Sigmoid colon (tissue), 7 donors: ENCODE data around the gene SCN4B. TPM values are rescaled to one million over a fixed set of nuclear protein-coding genes. Genes with fewer than 3 reads are reported as not detected.

Source experiments
- DNase-seq: peaks from one replicate; pipeline ENCODE4 v3.0.0-alpha.2; 2019
- H3K27ac ChIP-seq, 4 donors: fragments of 200-600 bp; sonication (generic); one replicate each; pipeline ENCODE4 v1.5.1; 2016 to 2019; ENCODE audit warnings: mild to moderate bottlenecking in 1 of 4
- H3K27me3 ChIP-seq, 3 donors: fragments of 200-600 bp; sonication (generic); one replicate each; pipeline ENCODE4 v1.5.1; 2019; ENCODE audit warnings: mild to moderate bottlenecking in 1 of 3
- H3K36me3 ChIP-seq, 4 donors: fragments of 200-600 bp; sonication (generic); one replicate each; pipeline ENCODE4 v1.5.1; 2016 to 2019
- H3K4me1 ChIP-seq, 4 donors: fragments of 200-600 bp; sonication (generic); one replicate each; pipeline ENCODE4 v1.5.1; 2017 to 2019
- H3K4me3 ChIP-seq, 4 donors: fragments of 200-600 bp; sonication (generic); one replicate each; pipeline ENCODE4 v1.5.1; 2017 to 2019; ENCODE audit warnings: mild to moderate bottlenecking in 2 of 4, moderate library complexity in 1 of 4
- H3K9me3 ChIP-seq, 4 donors: fragments of 200-600 bp in 3 of 4; sonication (generic) in 3 of 4; one replicate each; pipeline versions ENCODE4 v1.5.1 to v1.6.1; 2013 to 2019
- EP300 ChIP-seq, 4 donors: sonication (generic); formaldehyde crosslinking; IDR thresholded peaks; one replicate each; pipeline ENCODE4 v1.6.1; 2017; ENCODE audit warnings: antibody characterized with exemption in 4 of 4
- POLR2A ChIP-seq, 2 donors: fragments of 450-650 bp; IDR thresholded peaks; one replicate each; pipeline ENCODE4 v1.6.1; 2016; ENCODE audit warnings: antibody characterized with exemption in 2 of 2, mild to moderate bottlenecking in 2 of 2, moderate library complexity in 2 of 2
- POLR2AphosphoS5 ChIP-seq, 4 donors: sonication (generic); formaldehyde crosslinking; IDR thresholded peaks; one replicate each; pipeline ENCODE4 v1.6.1; 2017; ENCODE audit warnings: antibody characterized with exemption in 4 of 4
- WGBS, 2 donors: extraction: QIAGEN DNeasy Blood & Tissue Kit; methylation state at CpG; one replicate each; pipeline ENCODE4 v1.1.7; 2013; 5-methylcytosine and 5-hydroxymethylcytosine counted together
- intact Hi-C: fragments of 100-400 bp; cut with DNase I; formaldehyde crosslinking; loops from one replicate; pipeline ENCODE4 v1.15.1; 2023
- polyA plus RNA-seq, 3 donors: library from polyadenylated mRNA; stranded (reverse); fragments of 200-250 nt; gene quantifications; one replicate each; pipeline ENCODE4 v1.2.3, GENCODE V29; 2013
- total RNA-seq, 4 donors: library from RNA; depleted of rRNA; stranded (reverse); fragments of >200 nt; gene quantifications; one replicate each; pipeline ENCODE4 v1.1.0, GENCODE V29; 2016
- TF ChIP-seq, protein P1 (sequence below), 4 experiments: fragments of 450-650 bp in 3 of 4; fragments of 200-600 bp in 1 of 4; IDR thresholded peaks; one replicate each; pipeline ENCODE4 v1.5.1; 2016 to 2019; ENCODE audit warnings: antibody characterized with exemption in 4 of 4, mild to moderate bottlenecking in 3 of 4, moderate library complexity in 2 of 4
- donor health status: healthy with polysubstance abuse.
- donor health status: Bipolar disorder and iron deficiency.
- donor health status: healthy.

SCN4B gene
- total and polyA plus RNA-seq, 7 donors = 0.92 to 2.2 (median 1.3) TPM

DNA sequence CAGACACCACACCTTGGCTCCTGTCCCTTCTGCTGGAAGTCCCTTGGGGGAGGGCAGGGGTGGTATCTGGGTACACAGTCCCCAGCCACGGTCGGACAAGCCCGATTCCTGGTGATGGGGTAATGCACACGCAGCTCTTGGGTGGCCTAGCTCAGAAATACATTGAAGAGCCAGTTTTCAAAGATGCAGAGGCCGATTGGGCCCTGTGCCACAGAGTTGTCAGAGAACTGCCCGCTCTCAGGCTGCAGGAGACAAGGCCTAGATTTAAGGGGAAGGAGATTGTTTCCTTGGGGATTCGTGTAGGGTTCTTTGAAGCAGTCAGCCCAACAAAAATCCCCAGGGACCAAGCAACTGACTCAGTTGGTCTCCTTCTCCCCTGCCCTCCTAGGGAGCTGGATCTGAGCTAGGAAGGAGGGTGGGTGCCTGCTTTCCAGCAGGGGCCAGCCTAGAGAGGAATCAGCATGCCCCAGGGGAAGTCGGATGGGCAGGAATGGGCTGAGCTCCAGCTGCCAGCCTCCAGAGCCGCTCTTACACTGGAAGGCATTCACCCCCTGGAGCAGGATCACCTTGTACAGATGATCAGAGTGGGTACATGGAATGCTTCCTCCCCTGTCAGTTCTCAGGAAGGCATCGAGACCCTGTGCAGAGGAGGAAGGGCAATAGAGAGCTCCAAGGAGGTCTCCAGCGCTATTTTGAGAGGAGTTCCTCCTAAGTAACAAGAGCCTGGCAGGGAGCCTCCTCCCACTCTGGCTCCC is 3.3 kb upstream of the SCN4B start:
- Histone ChIP-seq H3K4me3 (no peak overlapping the region), H3K27ac (no peak overlapping the region), H3K36me3 (no peaks in the 10 kb centered on the region), H3K4me1 (peaks cover 0 to 29% (median 24%) of the 10 kb centered on the region in 4 donors), H3K9me3 (no peaks in the 10 kb centered on the region), H3K27me3 (peaks cover 7 to 85% (median 49%) of the 10 kb centered on the region in 3 donors)
- 59 to 63% methylated on average over 11 of the region's 11 CpGs for WGBS, 2 donors
- DNase-seq = no peak
- intact Hi-C loops = no loop called here
- TF ChIP-seq EP300 (IDR thresholded peaks at IDR 0.05) (no peak), POLR2AphosphoS5 (IDR thresholded peaks at IDR 0.05) (no peak), POLR2A (IDR thresholded peaks at IDR 0.05) (no peak)
- TF ChIP-seq, protein P1, sequence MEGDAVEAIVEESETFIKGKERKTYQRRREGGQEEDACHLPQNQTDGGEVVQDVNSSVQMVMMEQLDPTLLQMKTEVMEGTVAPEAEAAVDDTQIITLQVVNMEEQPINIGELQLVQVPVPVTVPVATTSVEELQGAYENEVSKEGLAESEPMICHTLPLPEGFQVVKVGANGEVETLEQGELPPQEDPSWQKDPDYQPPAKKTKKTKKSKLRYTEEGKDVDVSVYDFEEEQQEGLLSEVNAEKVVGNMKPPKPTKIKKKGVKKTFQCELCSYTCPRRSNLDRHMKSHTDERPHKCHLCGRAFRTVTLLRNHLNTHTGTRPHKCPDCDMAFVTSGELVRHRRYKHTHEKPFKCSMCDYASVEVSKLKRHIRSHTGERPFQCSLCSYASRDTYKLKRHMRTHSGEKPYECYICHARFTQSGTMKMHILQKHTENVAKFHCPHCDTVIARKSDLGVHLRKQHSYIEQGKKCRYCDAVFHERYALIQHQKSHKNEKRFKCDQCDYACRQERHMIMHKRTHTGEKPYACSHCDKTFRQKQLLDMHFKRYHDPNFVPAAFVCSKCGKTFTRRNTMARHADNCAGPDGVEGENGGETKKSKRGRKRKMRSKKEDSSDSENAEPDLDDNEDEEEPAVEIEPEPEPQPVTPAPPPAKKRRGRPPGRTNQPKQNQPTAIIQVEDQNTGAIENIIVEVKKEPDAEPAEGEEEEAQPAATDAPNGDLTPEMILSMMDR (IDR thresholded peaks at IDR 0.05) = no peak

DNA sequence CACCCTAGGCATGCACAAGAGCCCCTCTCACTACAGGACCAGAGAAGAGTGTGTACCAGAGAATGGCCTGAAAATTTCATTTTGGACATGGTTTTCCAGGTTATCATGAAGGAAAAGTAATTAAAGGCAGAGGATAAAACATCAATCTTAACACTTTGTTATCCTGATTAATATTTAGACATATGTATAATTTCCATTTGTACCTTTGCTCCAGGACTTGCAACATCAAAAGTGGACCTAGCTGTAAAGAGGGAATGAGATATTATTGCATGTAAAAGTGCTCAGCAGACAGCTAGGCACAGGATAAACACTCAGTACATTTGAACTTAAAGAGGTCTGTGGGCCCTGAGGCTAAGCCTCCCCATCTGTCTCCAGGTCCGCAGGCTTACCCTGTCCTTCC is 2.0 kb upstream of the SCN4B start:
- Histone ChIP-seq H3K4me3 (no peak overlapping the region), H3K27me3 (peaks cover 7 to 80% (median 49%) of the 10 kb centered on the region in 3 donors), H3K9me3 (no peaks in the 10 kb centered on the region), H3K36me3 (no peaks in the 10 kb centered on the region), H3K27ac (no peak overlapping the region), H3K4me1 (peaks cover 0 to 29% (median 24%) of the 10 kb centered on the region in 4 donors)
- DNase-seq = no peak
- intact Hi-C loops = no loop called here
- WGBS, 2 donors = 92 to 100% methylated on average over 1 of the region's 1 CpG
- TF ChIP-seq EP300 (IDR thresholded peaks at IDR 0.05) (no peak), POLR2AphosphoS5 (IDR thresholded peaks at IDR 0.05) (no peak), POLR2A (IDR thresholded peaks at IDR 0.05) (no peak)
- TF ChIP-seq, protein P1 (IDR thresholded peaks at IDR 0.05) = no peak

DNA sequence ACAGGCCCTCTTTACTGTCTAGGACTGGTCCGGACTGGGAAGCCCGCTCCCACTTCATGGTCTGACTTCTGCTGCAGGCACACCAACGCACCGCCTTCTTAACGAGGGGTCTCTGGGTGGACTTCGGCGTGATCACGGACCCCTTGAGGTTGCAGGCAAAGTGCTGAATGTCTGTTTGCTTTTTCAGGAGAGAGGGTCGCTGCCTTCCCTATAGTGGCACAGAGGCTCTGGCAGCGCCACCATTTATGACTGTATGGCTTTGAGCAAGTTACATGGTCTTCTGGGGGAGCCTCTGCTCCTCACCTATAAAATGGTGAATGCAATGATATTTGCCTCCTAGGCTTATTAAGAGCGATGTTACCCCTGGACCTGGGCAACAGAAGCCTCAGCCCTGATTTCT is 1.4 kb upstream of the SCN4B start:
- TF ChIP-seq POLR2AphosphoS5 (IDR thresholded peaks at IDR 0.05) (no peak), POLR2A (IDR thresholded peaks at IDR 0.05) (no peak), EP300 (IDR thresholded peaks at IDR 0.05) (no peak)
- TF ChIP-seq, protein P1 (IDR thresholded peaks at IDR 0.05) = no peak
- Histone ChIP-seq H3K4me3 (no peak overlapping the region), H3K9me3 (no peaks in the 10 kb centered on the region), H3K27ac (no peak overlapping the region), H3K36me3 (no peaks in the 10 kb centered on the region), H3K27me3 (peaks cover 7 to 76% (median 49%) of the 10 kb centered on the region in 3 donors), H3K4me1 (peaks cover 0 to 29% (median 24%) of the 10 kb centered on the region in 4 donors)
- DNase-seq = no peak
- WGBS, 2 donors = 85 to 86% methylated on average over 11 of the region's 11 CpGs
- intact Hi-C loops = no loop called here

DNA sequence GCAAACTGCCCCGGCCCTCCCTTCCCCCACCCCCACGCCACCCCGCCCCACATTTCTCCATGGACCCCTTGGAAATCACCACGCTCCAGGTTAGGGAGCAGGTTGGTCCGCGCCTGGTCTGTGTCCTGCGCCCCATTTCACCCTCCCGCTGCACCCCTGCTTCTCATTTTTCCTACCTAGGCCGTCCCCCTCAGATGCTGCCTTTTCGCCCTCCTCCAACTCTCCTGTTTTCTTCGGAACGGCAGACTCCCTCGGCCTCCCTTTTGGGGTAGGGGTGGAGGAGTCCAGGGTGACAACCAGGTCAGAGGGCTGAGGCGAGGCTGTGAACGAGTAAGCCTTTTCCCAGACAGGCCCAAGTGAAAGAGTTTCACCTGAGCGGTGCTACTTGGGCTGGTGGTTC is 893 bp upstream of the SCN4B start:
- no peaks in the 10 kb centered on the region for H3K36me3 ChIP-seq
- TF ChIP-seq EP300 (IDR thresholded peaks at IDR 0.05) (no peak), POLR2A (IDR thresholded peaks at IDR 0.05) (no peak), POLR2AphosphoS5 (IDR thresholded peaks at IDR 0.05) (no peak)
- H3K4me1 ChIP-seq = peaks cover 0 to 29% (median 24%) of the 10 kb centered on the region in 4 donors
- DNase-seq = no peak
- no peaks in the 10 kb centered on the region for H3K9me3 ChIP-seq
- H3K27ac ChIP-seq = no peak overlapping the region
- H3K27me3 ChIP-seq = peaks cover 7 to 76% (median 49%) of the 10 kb centered on the region in 3 donors
- H3K4me3 ChIP-seq = peak overlapping the region in 3 of 4 donors; percentile 45 to 62 (median 58)
- intact Hi-C loops = no loop called here
- 19 to 27% methylated on average over 16 of the region's 16 CpGs for WGBS, 2 donors

DNA sequence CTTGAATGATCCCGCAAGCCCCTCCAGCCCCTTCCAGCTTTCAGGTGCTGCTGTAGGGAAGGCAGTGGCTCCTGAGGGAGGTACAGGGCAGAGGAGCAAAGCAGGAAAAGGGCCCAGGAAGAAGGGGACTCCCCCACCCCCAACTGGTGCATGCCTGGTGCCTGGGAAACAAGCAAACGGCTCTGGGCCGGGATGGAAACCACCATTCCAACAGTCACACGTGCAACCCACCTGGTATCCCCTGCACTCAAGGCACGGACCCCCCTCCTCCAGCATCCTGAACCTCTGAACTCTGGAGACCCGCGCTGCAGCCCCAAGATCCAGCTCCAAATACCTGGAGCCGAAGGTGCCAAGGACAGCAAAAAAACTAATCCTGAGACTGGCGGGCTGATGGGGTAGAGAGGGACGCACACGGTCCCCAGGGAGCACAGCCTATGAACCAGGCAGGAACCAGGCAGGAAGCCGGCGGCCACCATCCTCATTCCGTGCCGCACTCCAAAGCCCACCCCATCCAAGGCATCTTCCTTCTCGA is 537 bp downstream of the SCN4B start:
- DNase-seq = no peak
- intact Hi-C loops = no loop called here
- 15 to 31% methylated on average over 16 of the region's 16 CpGs for WGBS, 2 donors
- H3K4me3 ChIP-seq = peak overlapping the region; percentile 27 to 62 (median 52)
- peaks cover 7 to 65% (median 45%) of the 10 kb centered on the region in 3 donors for H3K27me3 ChIP-seq
- H3K27ac ChIP-seq = peak overlapping the region in 2 of 4 donors; percentile 20 to 34
- peaks cover 0 to 29% (median 24%) of the 10 kb centered on the region in 4 donors for H3K4me1 ChIP-seq
- TF ChIP-seq POLR2A (IDR thresholded peaks at IDR 0.05) (no peak), POLR2AphosphoS5 (IDR thresholded peaks at IDR 0.05) (no peak), EP300 (IDR thresholded peaks at IDR 0.05) (no peak)
- TF ChIP-seq, protein P1 (IDR thresholded peaks at IDR 0.05) = no peak
- no peaks in the 10 kb centered on the region for H3K36me3 ChIP-seq
- H3K9me3 ChIP-seq = no peaks in the 10 kb centered on the region
